PC-9 (cell line): Measurements from ENCODE around the gene CAMTA1. TPM values are rescaled to one million over a fixed set of nuclear protein-coding genes. Genes with fewer than 3 reads are reported as not detected.

Source experiments
- BruUV-seq: library from RNA; stranded (reverse); fragments of 400-500 nt; replicated peaks from 2 replicates; lab custom pipeline; 2021; lab: Mats Ljungman, UMichigan
- CTCF ChIA-PET: fragments of 300-600 bp; sonication (Branson Sonifier 250); formaldehyde crosslinking; loops from one replicate; lab custom pipeline; 2022; ENCODE audit warnings: antibody characterized with exemption; lab: Charles Lee
- POLR2A ChIA-PET: fragments of 300-600 bp; sonication (Branson Sonifier 250); formaldehyde crosslinking; loops from one replicate; lab custom pipeline; 2022; ENCODE audit warnings: antibody characterized with exemption; ENCODE audit not compliant: unreplicated experiment; lab: Charles Lee
- DNase-seq, 2 experiments: peaks; one replicate each; pipeline versions ENCODE4 v3.0.0 to v3.0.0-alpha.2; 2015 to 2022; ENCODE audit warnings: mixed read lengths in 1 of 2
- H2AFZ ChIP-seq: fragments of 200-600 bp; sonication (generic); 2 replicates; pipeline ENCODE4 v1.8.1; 2017; ENCODE audit warnings: antibody characterized with exemption
- H3F3A ChIP-seq: fragments of 200-600 bp; sonication (generic); 2 replicates; pipeline ENCODE4 v1.8.1; 2017; ENCODE audit warnings: antibody characterized with exemption, mild to moderate bottlenecking, low read depth; ENCODE audit not compliant: insufficient read depth
- H3K27ac ChIP-seq: fragments of 200-600 bp; sonication (generic); 2 replicates; pipeline ENCODE4 v1.6.1; 2016; ENCODE audit warnings: mixed run types
- H3K27me3 ChIP-seq: fragments of 200-600 bp; sonication (generic); 2 replicates; pipeline ENCODE4 v1.6.1; 2016; ENCODE audit warnings: low read depth, mixed run types; ENCODE audit not compliant: insufficient read depth
- H3K36me3 ChIP-seq: fragments of 200-600 bp; sonication (generic); 2 replicates; pipeline ENCODE4 v1.6.1; 2016; ENCODE audit warnings: low read depth, mixed run types
- H3K4me1 ChIP-seq: fragments of 200-600 bp; sonication (generic); replicated peaks from 2 replicates; pipeline ENCODE4 v1.6.1; 2016; ENCODE audit warnings: mixed run types; ENCODE audit not compliant: insufficient read depth
- H3K4me2 ChIP-seq: fragments of 200-600 bp; sonication (generic); 2 replicates; pipeline ENCODE4 v1.6.1; 2017; ENCODE audit warnings: mixed run types
- H3K4me3 ChIP-seq: fragments of 200-600 bp; sonication (generic); 2 replicates; pipeline ENCODE4 v1.6.1; 2016; ENCODE audit warnings: mixed run types
- H3K79me2 ChIP-seq: fragments of 200-600 bp; sonication (generic); 2 replicates; pipeline ENCODE4 v1.6.1; 2017; ENCODE audit warnings: low read depth, mixed run types
- H3K9me2 ChIP-seq: fragments of 200-600 bp; sonication (generic); 2 replicates; pipeline ENCODE4 v1.8.1; 2017; ENCODE audit warnings: mild to moderate bottlenecking; ENCODE audit not compliant: insufficient read depth
- H3K9me3 ChIP-seq: fragments of 200-600 bp; sonication (generic); 2 replicates; pipeline ENCODE4 v1.8.1; 2016; ENCODE audit warnings: low read depth; ENCODE audit not compliant: insufficient read depth
- H4K20me1 ChIP-seq: fragments of 200-600 bp; sonication (generic); 2 replicates; pipeline ENCODE4 v1.8.1; 2017; ENCODE audit not compliant: insufficient read depth
- EZH2 ChIP-seq: fragments of 200-600 bp; sonication (generic); IDR thresholded peaks from 2 replicates; pipeline ENCODE4 v1.8.0; 2017; ENCODE audit warnings: antibody characterized with exemption, low read depth
- intact Hi-C: fragments of 100-400 bp; cut with micrococcal nuclease; formaldehyde crosslinking; loops from one replicate; pipeline ENCODE4 v1.10.0; 2022; ENCODE audit not compliant: unreplicated experiment
- total RNA-seq: library from RNA; stranded (reverse); gene quantifications from 2 replicates; pipeline ENCODE4 v1.2.3, GENCODE V29; 2021
- TF ChIP-seq, protein P1 (sequence below): fragments of 200-600 bp; sonication (generic); conservative IDR thresholded peaks from 2 replicates; pipeline ENCODE4 v1.6.1; 2017; ENCODE audit warnings: mixed run types, antibody characterized with exemption, mild to moderate bottlenecking, moderate library complexity

Gene CAMTA1
- total RNA-seq, 1 experiment from 2014 or later = 72.3 TPM

DNA sequence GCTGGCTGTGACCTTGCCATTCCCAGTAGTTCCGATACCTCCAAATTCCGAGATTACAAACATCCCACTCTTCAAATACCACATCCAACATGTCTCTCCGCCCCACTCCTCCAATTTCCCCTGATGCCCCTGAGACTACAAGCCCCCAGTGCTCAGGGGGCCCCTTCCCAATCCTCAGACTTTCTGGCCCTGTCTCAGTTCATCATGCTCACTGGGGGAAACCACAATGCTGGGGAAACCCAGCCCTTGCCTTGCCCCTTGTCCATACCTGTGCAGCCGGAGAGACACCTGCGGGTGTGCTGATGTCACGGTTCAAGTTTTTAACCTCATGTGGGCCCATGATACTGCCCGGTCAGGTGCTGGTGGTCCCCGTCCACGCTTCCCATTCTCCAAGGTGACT is 226.6 kb downstream of the CAMTA1 start:
- Histone ChIP-seq H3K4me2 (no peak overlapping the region), H3K9me3 (no peaks in the 10 kb centered on the region), H3K27me3 (peaks cover 89% of the 10 kb centered on the region), H3K4me3 (no peak overlapping the region), H3K9me2 (no peaks in the 10 kb centered on the region), H3K4me1 (no peaks in the 10 kb centered on the region), H3F3A (no peaks in the 10 kb centered on the region), H4K20me1 (no peaks in the 10 kb centered on the region), H3K27ac (no peak overlapping the region), H2AFZ (no peak overlapping the region), H3K36me3 (no peaks in the 10 kb centered on the region), H3K79me2 (no peaks in the 10 kb centered on the region)
- intact Hi-C loops = no loop called here
- CTCF ChIA-PET = no interaction called here
- no peak for TF ChIP-seq EZH2
- TF ChIP-seq, protein P1, sequence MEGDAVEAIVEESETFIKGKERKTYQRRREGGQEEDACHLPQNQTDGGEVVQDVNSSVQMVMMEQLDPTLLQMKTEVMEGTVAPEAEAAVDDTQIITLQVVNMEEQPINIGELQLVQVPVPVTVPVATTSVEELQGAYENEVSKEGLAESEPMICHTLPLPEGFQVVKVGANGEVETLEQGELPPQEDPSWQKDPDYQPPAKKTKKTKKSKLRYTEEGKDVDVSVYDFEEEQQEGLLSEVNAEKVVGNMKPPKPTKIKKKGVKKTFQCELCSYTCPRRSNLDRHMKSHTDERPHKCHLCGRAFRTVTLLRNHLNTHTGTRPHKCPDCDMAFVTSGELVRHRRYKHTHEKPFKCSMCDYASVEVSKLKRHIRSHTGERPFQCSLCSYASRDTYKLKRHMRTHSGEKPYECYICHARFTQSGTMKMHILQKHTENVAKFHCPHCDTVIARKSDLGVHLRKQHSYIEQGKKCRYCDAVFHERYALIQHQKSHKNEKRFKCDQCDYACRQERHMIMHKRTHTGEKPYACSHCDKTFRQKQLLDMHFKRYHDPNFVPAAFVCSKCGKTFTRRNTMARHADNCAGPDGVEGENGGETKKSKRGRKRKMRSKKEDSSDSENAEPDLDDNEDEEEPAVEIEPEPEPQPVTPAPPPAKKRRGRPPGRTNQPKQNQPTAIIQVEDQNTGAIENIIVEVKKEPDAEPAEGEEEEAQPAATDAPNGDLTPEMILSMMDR = no peak
- DNase-seq = no peak
- no TSS peak for BruUV-seq
- POLR2A ChIA-PET = no interaction called here

DNA sequence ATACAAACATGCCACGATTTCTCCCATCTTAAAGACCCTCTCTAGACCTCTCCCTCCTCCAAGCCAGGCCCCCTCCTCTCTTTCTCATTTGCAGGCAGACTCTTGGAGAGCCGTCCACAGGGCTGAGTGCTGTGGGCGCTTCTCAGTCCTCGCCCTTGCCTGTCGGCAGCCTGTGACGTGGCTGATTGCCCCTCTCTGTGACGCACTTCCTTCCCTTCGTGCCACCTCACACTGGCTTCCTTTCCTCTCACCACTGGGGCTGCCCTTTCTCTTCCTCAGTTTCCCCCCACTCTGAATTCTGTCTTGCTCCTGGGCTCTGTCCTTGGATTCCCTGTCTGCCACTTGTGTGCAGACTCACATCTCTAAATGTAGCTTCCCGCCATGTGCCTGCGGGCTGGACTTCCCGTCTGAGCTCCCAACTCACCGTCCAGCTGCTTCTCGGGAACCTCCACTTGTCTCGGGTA is 227.2 kb downstream of the CAMTA1 start:
- POLR2A ChIA-PET = no interaction called here
- no peak for TF ChIP-seq EZH2
- TF ChIP-seq, protein P1 = no peak
- H3K27me3 ChIP-seq = peaks cover 89% of the 10 kb centered on the region
- H3K4me1 ChIP-seq = no peaks in the 10 kb centered on the region
- CTCF ChIA-PET = no interaction called here
- no peak for DNase-seq
- no peaks in the 10 kb centered on the region for H3K79me2 ChIP-seq
- no peak overlapping the region for H3K27ac ChIP-seq
- H3K4me3 ChIP-seq = no peak overlapping the region
- no TSS peak for BruUV-seq
- no peaks in the 10 kb centered on the region for H4K20me1 ChIP-seq
- no peaks in the 10 kb centered on the region for H3K9me3 ChIP-seq
- H3K4me2 ChIP-seq = no peak overlapping the region
- H2AFZ ChIP-seq = no peak overlapping the region
- no peaks in the 10 kb centered on the region for H3F3A ChIP-seq
- no peaks in the 10 kb centered on the region for H3K36me3 ChIP-seq
- H3K9me2 ChIP-seq = no peaks in the 10 kb centered on the region
- intact Hi-C loops = no loop called here

DNA sequence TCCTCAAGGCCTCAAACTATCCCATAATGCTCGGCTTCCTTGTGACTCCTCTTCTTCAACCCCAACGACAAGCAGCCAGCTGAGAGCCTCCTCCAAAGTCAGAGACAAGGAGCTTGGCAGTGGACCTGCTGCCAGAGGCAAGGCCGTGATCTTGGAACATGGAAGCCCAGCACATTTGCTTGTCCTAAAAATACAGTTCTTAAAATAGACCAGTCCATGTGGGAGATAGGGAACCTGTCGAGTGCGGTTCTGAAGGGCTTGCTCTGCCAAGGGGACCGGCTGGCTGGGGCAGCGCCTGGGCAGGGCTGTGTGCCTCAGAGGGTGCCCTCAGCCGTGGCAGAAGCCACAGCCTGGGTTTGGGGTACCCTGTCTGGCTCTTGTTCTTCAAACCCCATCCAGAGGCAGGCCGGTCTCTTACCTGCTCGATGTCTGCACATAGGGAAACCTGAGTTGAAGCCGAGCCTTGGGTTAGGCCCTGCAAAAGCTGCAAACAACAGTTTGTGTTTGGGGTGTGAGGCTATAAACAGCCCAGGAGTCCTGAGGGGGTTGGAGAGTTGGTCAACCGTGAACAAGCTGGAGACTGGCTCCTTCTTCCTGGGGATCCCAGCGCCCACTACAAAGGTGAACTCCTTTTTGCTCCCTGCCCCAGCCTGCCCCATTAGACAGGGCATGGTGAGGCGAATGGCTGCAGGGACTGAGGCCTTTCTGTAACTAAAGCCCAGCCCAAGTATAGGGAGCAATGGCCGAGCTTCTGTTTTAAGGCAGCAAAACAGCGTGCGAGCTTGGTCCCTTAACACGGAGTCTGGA is 228.8 kb downstream of the CAMTA1 start:
- H3K9me2 ChIP-seq = no peaks in the 10 kb centered on the region
- no peak overlapping the region for H3K4me3 ChIP-seq
- H3K27ac ChIP-seq = no peak overlapping the region
- no peak overlapping the region for H2AFZ ChIP-seq
- no peaks in the 10 kb centered on the region for H4K20me1 ChIP-seq
- H3F3A ChIP-seq = no peaks in the 10 kb centered on the region
- no peaks in the 10 kb centered on the region for H3K36me3 ChIP-seq
- ChIA-PET POLR2A (no interaction called here), CTCF (no interaction called here)
- no peaks in the 10 kb centered on the region for H3K9me3 ChIP-seq
- intact Hi-C loops = no loop called here
- no peak overlapping the region for H3K4me2 ChIP-seq
- no peaks in the 10 kb centered on the region for H3K4me1 ChIP-seq
- no peak for DNase-seq
- no TSS peak for BruUV-seq
- no peak for TF ChIP-seq EZH2
- TF ChIP-seq, protein P1 = no peak
- no peaks in the 10 kb centered on the region for H3K79me2 ChIP-seq
- peaks cover 89% of the 10 kb centered on the region for H3K27me3 ChIP-seq
